Left lung (tissue), 10 donors: ENCODE data around the gene SYTL3. TPM values are rescaled to one million over a fixed set of nuclear protein-coding genes. Genes with fewer than 3 reads are reported as not detected.
"Not testable (repeated sequence)": the region's sequence is repeated elsewhere in the genome, so short reads cannot be mapped to it uniquely, and the experiment has no call there.

ENCODE experiments used
- ATAC-seq: fragments of 200-7000 bp; cut with Tn5 transposase; one replicate; pipeline ENCODE4 v1.9.1; 2020; ENCODE audit warnings: moderate library complexity
- DNase-seq, 4 donors: peaks; one replicate each; pipeline ENCODE4 v3.0.0-alpha.2; 2013 to 2020
- H3K27ac ChIP-seq, 2 donors: fragments of 200-600 bp; sonication (generic) in 1 of 2; one replicate each; pipeline versions ENCODE4 v1.5.0 to v1.8.0; 2020 to 2021
- H3K27me3 ChIP-seq, 2 donors: fragments of 200-600 bp; sonication (generic) in 1 of 2; one replicate each; pipeline versions ENCODE4 v1.5.0 to v1.8.0; 2020 to 2021
- H3K36me3 ChIP-seq, 2 donors: fragments of 200-600 bp; sonication (generic) in 1 of 2; one replicate each; pipeline versions ENCODE4 v1.5.0 to v1.8.0; 2020 to 2021
- H3K4me1 ChIP-seq, 2 donors: fragments of 200-600 bp; one replicate each; pipeline ENCODE4 v1.8.0; 2021
- H3K4me3 ChIP-seq, 2 donors: fragments of 200-600 bp; sonication (generic) in 1 of 2; one replicate each; pipeline versions ENCODE4 v1.5.0 to v1.8.0; 2020 to 2021; ENCODE audit warnings: mild to moderate bottlenecking in 1 of 2
- H3K9me3 ChIP-seq, 2 donors: fragments of 200-600 bp; sonication (generic) in 1 of 2; one replicate each; pipeline versions ENCODE4 v1.5.0 to v1.8.0; 2020 to 2021
- CTCF ChIP-seq, 2 donors: fragments of 200-600 bp; sonication (generic) in 1 of 2; IDR thresholded peaks; one replicate each; pipeline versions ENCODE4 v1.5.0 to v1.8.0; 2021; ENCODE audit warnings: antibody characterized with exemption in 2 of 2
- intact Hi-C, 2 donors: fragments of 100-400 bp; cut with DNase I; formaldehyde crosslinking; loops; one replicate each; pipeline versions ENCODE4 v1.11.2 to v1.14.2; 2022
- polyA plus RNA-seq, 6 donors: library from polyadenylated mRNA; unstranded; fragments of 120-200 nt; gene quantifications; one replicate each; pipeline ENCODE4 v1.2.1, GENCODE V29; 2013; ENCODE audit not compliant: insufficient read length in 6 of 6
- total RNA-seq, 2 donors: library from RNA; stranded (reverse); fragmentation: NEBNext Ultra II Directional; extraction: Animal tissue kit (Norgen Biotek cat#: 25700); gene quantifications; one replicate each; pipeline ENCODE4 v1.2.1, GENCODE V29; 2021
- donor health status: DM: no; HTN: yes; CAD: no.
- donor health status: DM: no; HTN: no; CAD: no.

The SYTL3 gene
- total and polyA plus RNA-seq, 8 donors: 6.5 to 10.3 (median 8.3) TPM

- intact Hi-C loops: no loop called here
- H3K27ac ChIP-seq: peak overlapping the region; percentile 45 to 61
- TF ChIP-seq CTCF (IDR thresholded peaks at IDR 0.05): no peak
- H3K9me3 ChIP-seq: no peaks in the 10 kb centered on the region
- H3K4me1 ChIP-seq: peaks cover 11 to 20% of the 10 kb centered on the region in 2 donors
- no peaks in the 10 kb centered on the region for H3K27me3 ChIP-seq
- ATAC-seq: peak; percentile 93
- peaks cover 0 to 93% of the 10 kb centered on the region in 2 donors for H3K36me3 ChIP-seq
- H3K4me3 ChIP-seq: no peak overlapping the region
- peak in 2 of 4 donors; percentile 66 to 80 for DNase-seq
Measured at GRCh38 chr6:158631678-158632537, 17.9 kb upstream of the SYTL3 start.

- H3K4me1 ChIP-seq: peaks cover 11 to 20% of the 10 kb centered on the region in 2 donors
- H3K36me3 ChIP-seq: peaks cover 0 to 93% of the 10 kb centered on the region in 2 donors
- H3K4me3 ChIP-seq, intact Hi-C loops, H3K9me3 ChIP-seq, ATAC-seq, H3K27me3 ChIP-seq: not testable (repeated sequence)
- peak in 1 of 4 donors; percentile 8 for DNase-seq
- H3K27ac ChIP-seq: peak overlapping the region; percentile 45 to 61
Measured at GRCh38 chr6:158632538-158633119, 17.2 kb upstream of the SYTL3 start.

GRCh38 chr6:158633127-158633526 lies 16.7 kb upstream of the SYTL3 start:
- Histone ChIP-seq H3K36me3 (peaks cover 0 to 90% of the 10 kb centered on the region in 2 donors), H3K9me3 (no peaks in the 10 kb centered on the region), H3K27me3 (no peaks in the 10 kb centered on the region), H3K4me1 (peaks cover 11 to 20% of the 10 kb centered on the region in 2 donors), H3K4me3 (no peak overlapping the region), H3K27ac (no peak overlapping the region)
- intact Hi-C loops: no loop called here
- TF ChIP-seq CTCF (IDR thresholded peaks at IDR 0.05): no peak
- ATAC-seq: no peak
- peak in 1 of 4 donors; percentile 20 for DNase-seq

GRCh38 chr6:158634695-158635426 lies 15.0 kb upstream of the SYTL3 start:
- Histone ChIP-seq H3K36me3 (peaks cover 0 to 80% of the 10 kb centered on the region in 2 donors), H3K9me3 (no peaks in the 10 kb centered on the region), H3K27me3 (no peaks in the 10 kb centered on the region), H3K4me1 (peaks cover 11 to 23% of the 10 kb centered on the region in 2 donors), H3K4me3 (no peak overlapping the region), H3K27ac (no peak overlapping the region)
- ATAC-seq (no peak), DNase-seq (no peak)
- TF ChIP-seq CTCF (IDR thresholded peaks at IDR 0.05): no peak
- intact Hi-C loops: no loop called here

GRCh38 chr6:158635427-158636073 lies 14.3 kb upstream of the SYTL3 start:
- DNase-seq (peak in 1 of 4 donors; percentile 20), ATAC-seq (no peak)
- intact Hi-C loops: no loop called here
- no peaks in the 10 kb centered on the region for H3K27me3 ChIP-seq
- H3K9me3 ChIP-seq: no peaks in the 10 kb centered on the region
- peaks cover 11 to 29% of the 10 kb centered on the region in 2 donors for H3K4me1 ChIP-seq
- H3K27ac ChIP-seq: no peak overlapping the region
- peaks cover 0 to 80% of the 10 kb centered on the region in 2 donors for H3K36me3 ChIP-seq
- no peak overlapping the region for H3K4me3 ChIP-seq
- no peak for TF ChIP-seq CTCF (IDR thresholded peaks at IDR 0.05)
